Karpas-422 (cell line): ENCODE data around the gene MBOAT2. TPM values are rescaled to one million over a fixed set of nuclear protein-coding genes. Genes with fewer than 3 reads are reported as not detected.

Source experiments
- DNase-seq: peaks from one replicate; pipeline ENCODE4 v3.0.0-alpha.2; 2015
- H2AFZ ChIP-seq: fragments of 200-600 bp; sonication (generic); 2 replicates; pipeline ENCODE4 v1.6.1; 2014; ENCODE audit warnings: antibody characterized with exemption, low read length, mixed read lengths
- H3K27ac ChIP-seq: fragments of 200-600 bp; sonication (generic); 2 replicates; pipeline ENCODE4 v1.5.1; 2014; ENCODE audit warnings: mild to moderate bottlenecking, low read length, moderate library complexity
- H3K27me3 ChIP-seq: fragments of 200-600 bp; sonication (generic); 2 replicates; pipeline ENCODE4 v1.6.1; 2014; ENCODE audit warnings: low read length, mixed read lengths
- H3K36me3 ChIP-seq: fragments of 200-600 bp; sonication (generic); 2 replicates; pipeline ENCODE4 v1.6.1; 2014; ENCODE audit warnings: low read length, mixed read lengths; ENCODE audit not compliant: insufficient read depth
- H3K4me1 ChIP-seq: fragments of 200-600 bp; sonication (generic); 2 replicates; pipeline ENCODE4 v1.6.1; 2014; ENCODE audit warnings: mild to moderate bottlenecking, low read length, mixed read lengths
- H3K4me2 ChIP-seq: fragments of 200-600 bp; sonication (generic); 2 replicates; pipeline ENCODE4 v1.6.1; 2014; ENCODE audit warnings: low read length, low read depth, mild to moderate bottlenecking; ENCODE audit not compliant: poor library complexity, severe bottlenecking
- H3K4me3 ChIP-seq: fragments of 200-600 bp; sonication (generic); 2 replicates; pipeline ENCODE4 v1.5.1; 2014; ENCODE audit warnings: mild to moderate bottlenecking, antibody characterized with exemption, low read length, mixed read lengths
- H3K79me2 ChIP-seq: fragments of 200-600 bp; sonication (generic); 2 replicates; pipeline ENCODE4 v1.6.1; 2014; ENCODE audit warnings: mild to moderate bottlenecking, low read length, mixed read lengths
- H3K9ac ChIP-seq: fragments of 200-600 bp; sonication (generic); 2 replicates; pipeline ENCODE4 v1.6.0; 2014; ENCODE audit warnings: low read length
- H3K9me2 ChIP-seq: fragments of 200-600 bp; sonication (generic), shearing (Covaris generic); replicated peaks from 2 replicates; pipeline ENCODE4 v1.6.0; 2014; ENCODE audit warnings: mild to moderate bottlenecking, low read length, moderate library complexity; ENCODE audit not compliant: insufficient read depth
- H3K9me3 ChIP-seq: fragments of 300-700, 200-600 bp; sonication (generic); 2 replicates; pipeline ENCODE4 v1.6.1; 2014; ENCODE audit warnings: low read length, mixed read lengths
- H4K20me1 ChIP-seq: fragments of 200-600 bp; sonication (generic); 2 replicates; pipeline ENCODE4 v1.6.1; 2014; ENCODE audit warnings: mild to moderate bottlenecking, antibody characterized with exemption, low read length, low read depth; ENCODE audit not compliant: insufficient read depth
- total RNA-seq: library from RNA; depleted of rRNA; stranded (reverse); fragments of >200 nt; shearing (Covaris generic); gene quantifications from 2 replicates; pipeline ENCODE4 v1.2.3, GENCODE V29; 2014; ENCODE audit warnings: low replicate concordance

MBOAT2 gene
- total RNA-seq, 1 experiment from 2014 or later: not detected

DNA sequence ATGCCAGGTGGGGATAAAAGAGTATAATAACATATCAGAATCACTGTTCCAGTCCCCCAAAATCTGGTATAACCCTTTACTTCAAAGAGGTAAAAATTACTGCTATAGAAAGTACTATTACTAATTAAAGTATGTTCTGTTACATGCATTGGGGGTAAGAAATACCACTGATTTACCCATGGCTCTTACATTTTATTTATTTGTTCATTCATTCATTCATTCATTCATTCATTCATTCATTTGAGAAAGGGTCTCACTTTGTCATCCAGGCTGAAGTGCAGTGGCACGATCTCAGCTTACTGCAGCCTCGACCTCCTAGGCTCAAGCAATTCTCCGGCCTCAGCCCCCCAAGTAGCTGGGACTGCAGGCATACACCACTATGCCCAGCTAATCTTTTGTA, 74.4 kb downstream of the MBOAT2 start:
- H3K4me2 ChIP-seq: no peak overlapping the region
- H3K9me2 ChIP-seq: no peaks in the 10 kb centered on the region
- H3K36me3 ChIP-seq: no peaks in the 10 kb centered on the region
- no peaks in the 10 kb centered on the region for H3K79me2 ChIP-seq
- H3K4me3 ChIP-seq: no peak overlapping the region
- no peak overlapping the region for H2AFZ ChIP-seq
- DNase-seq: no peak
- H3K4me1 ChIP-seq: no peaks in the 10 kb centered on the region
- no peak overlapping the region for H3K9ac ChIP-seq
- H3K27ac ChIP-seq: no peak overlapping the region
- no peaks in the 10 kb centered on the region for H4K20me1 ChIP-seq
- H3K27me3 ChIP-seq: no peaks in the 10 kb centered on the region
- no peaks in the 10 kb centered on the region for H3K9me3 ChIP-seq

DNA sequence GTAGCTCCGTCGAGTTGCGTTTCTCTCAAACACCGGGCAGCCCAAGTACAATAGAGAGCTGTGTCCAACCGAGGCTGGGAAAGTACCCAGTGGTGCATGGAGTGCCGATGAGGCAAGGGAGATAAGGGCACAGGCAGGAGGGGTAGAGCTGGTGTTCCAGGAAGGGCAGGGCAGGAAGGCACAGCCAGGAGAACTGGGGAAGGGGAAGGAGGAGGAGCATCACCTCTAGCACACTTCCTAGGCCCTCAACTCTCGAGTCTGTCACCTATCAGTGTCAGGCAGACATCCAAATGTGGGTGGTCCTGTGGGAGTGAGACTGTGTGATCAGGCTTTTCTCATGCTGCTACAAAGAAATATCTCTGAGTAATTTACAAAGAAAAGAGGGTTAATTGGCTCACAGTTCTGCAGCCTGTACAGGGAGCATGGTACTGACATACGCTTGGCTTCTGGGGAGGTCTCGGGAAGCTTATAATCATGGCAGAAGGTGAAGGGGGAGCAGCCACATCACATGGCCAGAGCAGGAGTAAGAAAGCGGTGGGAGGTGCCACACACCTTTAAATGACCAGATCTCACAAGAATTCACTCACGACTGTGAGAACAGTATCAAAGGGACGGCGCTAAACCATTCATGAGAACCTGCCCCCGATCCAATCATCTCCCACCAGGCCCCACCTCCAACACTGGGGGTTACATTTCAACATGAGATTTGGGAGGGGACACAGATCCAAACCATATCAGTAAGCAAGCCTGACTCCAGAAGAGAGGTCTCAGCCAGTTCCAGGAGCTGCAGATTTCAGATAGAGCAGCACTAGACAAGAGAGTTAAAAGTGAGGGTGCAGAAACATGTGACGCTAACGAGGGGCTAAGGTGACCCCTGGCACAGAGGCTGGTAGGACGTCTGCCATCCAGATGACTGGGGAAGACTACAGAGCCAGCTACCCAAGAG, 75.7 kb downstream of the MBOAT2 start:
- H2AFZ ChIP-seq: no peak overlapping the region
- no peaks in the 10 kb centered on the region for H3K9me2 ChIP-seq
- no peak for DNase-seq
- H3K9me3 ChIP-seq: no peaks in the 10 kb centered on the region
- no peak overlapping the region for H3K9ac ChIP-seq
- H3K4me3 ChIP-seq: no peak overlapping the region
- H3K79me2 ChIP-seq: no peaks in the 10 kb centered on the region
- H3K4me2 ChIP-seq: no peak overlapping the region
- no peaks in the 10 kb centered on the region for H3K27me3 ChIP-seq
- H3K4me1 ChIP-seq: no peaks in the 10 kb centered on the region; the same call in 1 of the 2 replicates
- no peaks in the 10 kb centered on the region for H4K20me1 ChIP-seq
- H3K36me3 ChIP-seq: no peaks in the 10 kb centered on the region
- H3K27ac ChIP-seq: no peak overlapping the region

GRCh38 chr2:8926356-8926755, 77.1 kb downstream of the MBOAT2 start:
- Histone ChIP-seq H3K9me2 (no peaks in the 10 kb centered on the region), H3K27ac (no peak overlapping the region), H3K9me3 (no peaks in the 10 kb centered on the region), H3K4me1 (no peaks in the 10 kb centered on the region; the same call in 1 of the 2 replicates), H4K20me1 (no peaks in the 10 kb centered on the region), H3K4me3 (no peak overlapping the region), H3K4me2 (no peak overlapping the region), H3K79me2 (no peaks in the 10 kb centered on the region), H3K27me3 (no peaks in the 10 kb centered on the region), H2AFZ (no peak overlapping the region), H3K36me3 (no peaks in the 10 kb centered on the region), H3K9ac (no peak overlapping the region)
- DNase-seq: no peak

GRCh38 chr2:8925411-8925810, 78.1 kb downstream of the MBOAT2 start:
- H3K27ac ChIP-seq: no peak overlapping the region
- H3K36me3 ChIP-seq: no peaks in the 10 kb centered on the region
- H3K9ac ChIP-seq: no peak overlapping the region
- no peaks in the 10 kb centered on the region for H3K9me3 ChIP-seq
- H3K27me3 ChIP-seq: no peaks in the 10 kb centered on the region
- H3K9me2 ChIP-seq: no peaks in the 10 kb centered on the region
- DNase-seq: no peak
- no peak overlapping the region for H2AFZ ChIP-seq
- no peaks in the 10 kb centered on the region for H3K79me2 ChIP-seq
- H3K4me2 ChIP-seq: no peak overlapping the region
- no peak overlapping the region for H3K4me3 ChIP-seq
- H4K20me1 ChIP-seq: no peaks in the 10 kb centered on the region
- no peaks in the 10 kb centered on the region; the same call in 1 of the 2 replicates for H3K4me1 ChIP-seq

GRCh38 chr2:8923183-8923582, 80.3 kb downstream of the MBOAT2 start:
- Histone ChIP-seq H3K9me3 (no peaks in the 10 kb centered on the region), H3K4me2 (no peak overlapping the region), H3K79me2 (no peaks in the 10 kb centered on the region), H3K9ac (no peak overlapping the region), H3K27me3 (no peaks in the 10 kb centered on the region), H3K4me3 (no peak overlapping the region), H3K27ac (no peak overlapping the region), H2AFZ (no peak overlapping the region), H4K20me1 (no peaks in the 10 kb centered on the region), H3K4me1 (no peaks in the 10 kb centered on the region; the same call in 1 of the 2 replicates), H3K36me3 (no peaks in the 10 kb centered on the region), H3K9me2 (no peaks in the 10 kb centered on the region)
- DNase-seq: no peak

DNA sequence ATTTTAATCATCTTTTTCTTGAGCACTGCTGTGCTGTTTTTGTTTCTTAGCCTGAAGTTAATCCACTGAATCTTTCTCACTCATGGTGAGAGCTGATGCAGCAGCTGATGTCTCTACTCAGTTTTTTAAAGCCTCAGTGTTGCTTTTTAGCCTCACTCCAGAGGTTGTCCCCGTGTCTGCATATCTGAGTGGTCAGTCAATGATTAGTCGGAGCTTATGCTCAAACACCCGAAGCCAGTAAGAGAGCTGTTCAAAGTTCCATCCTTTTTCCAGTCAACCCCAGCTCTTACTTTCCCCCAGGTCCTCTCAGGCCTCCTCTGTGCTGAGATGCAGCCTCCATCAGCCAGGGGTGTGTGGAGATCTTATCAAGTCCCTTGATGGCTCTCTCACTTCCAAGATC, 81.1 kb downstream of the MBOAT2 start:
- Histone ChIP-seq H2AFZ (no peak overlapping the region), H3K4me2 (no peak overlapping the region), H3K9ac (no peak overlapping the region), H3K27ac (no peak overlapping the region), H3K27me3 (no peaks in the 10 kb centered on the region), H3K4me3 (no peak overlapping the region), H3K9me2 (no peaks in the 10 kb centered on the region), H3K9me3 (no peaks in the 10 kb centered on the region), H4K20me1 (no peaks in the 10 kb centered on the region), H3K4me1 (no peaks in the 10 kb centered on the region; the same call in 1 of the 2 replicates), H3K36me3 (no peaks in the 10 kb centered on the region), H3K79me2 (no peaks in the 10 kb centered on the region)
- DNase-seq: no peak

DNA sequence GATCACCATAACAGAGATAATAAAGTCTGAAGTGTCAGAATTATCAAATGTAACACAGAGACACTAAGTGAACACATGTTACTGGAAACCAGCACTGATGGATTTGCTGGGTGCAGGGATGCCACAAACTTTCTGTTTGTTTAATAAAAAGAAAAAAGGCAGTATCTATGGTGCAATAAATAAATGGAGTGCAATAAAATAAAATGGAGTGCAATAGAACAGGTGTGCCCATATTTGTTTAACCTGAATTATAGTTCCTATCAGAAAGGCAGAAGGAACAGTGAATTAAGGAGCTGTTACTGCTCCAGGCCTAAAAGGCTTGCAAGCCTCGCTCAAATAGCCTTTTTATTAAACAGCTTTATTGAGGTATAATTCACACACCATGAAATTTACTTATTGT, 85.1 kb downstream of the MBOAT2 start:
- no peak overlapping the region for H3K4me3 ChIP-seq
- no peak overlapping the region for H2AFZ ChIP-seq
- H3K9me2 ChIP-seq: no peaks in the 10 kb centered on the region
- H3K9ac ChIP-seq: no peak overlapping the region
- H3K27ac ChIP-seq: no peak overlapping the region
- no peaks in the 10 kb centered on the region; the same call in 1 of the 2 replicates for H3K4me1 ChIP-seq
- no peaks in the 10 kb centered on the region for H3K27me3 ChIP-seq
- no peaks in the 10 kb centered on the region for H3K9me3 ChIP-seq
- H4K20me1 ChIP-seq: no peaks in the 10 kb centered on the region
- H3K79me2 ChIP-seq: no peaks in the 10 kb centered on the region
- no peaks in the 10 kb centered on the region for H3K36me3 ChIP-seq
- no peak for DNase-seq
- H3K4me2 ChIP-seq: no peak overlapping the region

DNA sequence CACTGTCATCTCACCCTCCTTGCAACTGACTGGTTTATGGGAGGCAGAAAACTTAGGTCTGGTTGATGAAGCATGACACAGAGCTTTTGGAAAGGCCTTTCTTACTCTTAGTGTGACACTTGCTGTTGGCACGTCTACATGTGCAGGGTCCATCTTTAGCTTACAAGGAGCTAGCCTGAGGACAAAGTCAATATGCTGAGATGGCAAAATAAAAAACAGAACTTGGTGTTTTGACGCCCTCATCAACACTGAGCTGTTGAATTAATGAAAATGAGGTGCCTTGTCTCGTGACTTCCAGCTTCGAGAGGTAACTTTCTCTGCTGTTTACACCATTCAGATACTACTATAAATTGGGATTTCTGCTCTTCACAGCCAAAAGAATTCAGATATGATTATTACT, 87.5 kb downstream of the MBOAT2 start:
- Histone ChIP-seq H3K4me2 (no peak overlapping the region), H2AFZ (no peak overlapping the region), H3K27ac (no peak overlapping the region), H4K20me1 (no peaks in the 10 kb centered on the region), H3K9me3 (no peaks in the 10 kb centered on the region), H3K27me3 (no peaks in the 10 kb centered on the region), H3K9me2 (no peaks in the 10 kb centered on the region), H3K79me2 (no peaks in the 10 kb centered on the region), H3K36me3 (no peaks in the 10 kb centered on the region), H3K4me3 (no peak overlapping the region), H3K4me1 (no peaks in the 10 kb centered on the region), H3K9ac (no peak overlapping the region)
- no peak for DNase-seq
